NCI-H510A treated with DMSO at 0.1 percent for 48 hours (cell line): ENCODE data around the gene DIP2C.
"Not testable (repeated sequence)": the region's sequence is repeated elsewhere in the genome, so short reads cannot be mapped to it uniquely, and the experiment has no call there.

Experiments used
- DNase-seq: peaks from one replicate; lab custom pipeline; 2025; lab: John Stamatoyannopoulos, UW

Gene DIP2C

DNA sequence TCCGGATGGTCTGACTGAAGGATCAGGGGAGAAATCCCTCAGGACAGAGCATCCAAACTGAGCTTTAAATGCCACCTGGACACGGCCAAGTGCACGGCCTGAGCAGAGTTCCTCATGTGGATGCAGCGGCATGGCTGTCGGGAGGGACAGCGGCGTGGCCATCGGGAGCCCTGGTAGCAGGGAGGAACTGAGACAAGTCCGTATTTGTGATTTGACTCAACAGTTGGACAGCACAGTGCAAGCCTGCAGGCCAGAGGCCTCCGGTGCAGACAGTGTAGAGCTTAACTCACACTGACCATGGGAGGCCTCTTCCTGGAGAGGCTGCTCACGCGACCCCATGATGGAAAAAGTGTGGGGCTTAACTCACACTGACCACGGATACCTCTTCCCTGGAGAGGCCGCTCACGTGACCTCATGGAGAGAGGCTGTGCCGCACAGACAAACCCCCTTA is 207.4 kb downstream of the DIP2C start:
- DNase-seq = no peak

DNA sequence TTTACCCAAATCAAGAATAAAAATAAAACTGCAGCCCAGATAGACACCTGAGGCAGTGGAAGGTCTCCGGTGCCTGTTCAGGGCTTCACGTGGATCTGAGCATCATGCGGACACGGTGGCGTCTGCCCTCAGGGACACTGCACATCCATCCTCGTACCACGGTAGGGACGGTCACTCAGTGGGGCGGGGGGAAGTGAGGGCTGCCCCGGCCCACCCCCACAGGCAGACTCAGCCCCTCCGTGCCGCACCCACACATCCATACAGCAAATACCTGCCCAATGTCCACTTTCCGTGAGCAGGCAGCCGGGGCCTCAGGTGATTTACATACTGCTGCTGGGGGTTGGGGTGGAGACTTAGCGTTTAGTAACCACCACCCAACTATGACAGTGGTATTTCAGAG is 207.8 kb downstream of the DIP2C start:
- DNase-seq = no peak

DNA sequence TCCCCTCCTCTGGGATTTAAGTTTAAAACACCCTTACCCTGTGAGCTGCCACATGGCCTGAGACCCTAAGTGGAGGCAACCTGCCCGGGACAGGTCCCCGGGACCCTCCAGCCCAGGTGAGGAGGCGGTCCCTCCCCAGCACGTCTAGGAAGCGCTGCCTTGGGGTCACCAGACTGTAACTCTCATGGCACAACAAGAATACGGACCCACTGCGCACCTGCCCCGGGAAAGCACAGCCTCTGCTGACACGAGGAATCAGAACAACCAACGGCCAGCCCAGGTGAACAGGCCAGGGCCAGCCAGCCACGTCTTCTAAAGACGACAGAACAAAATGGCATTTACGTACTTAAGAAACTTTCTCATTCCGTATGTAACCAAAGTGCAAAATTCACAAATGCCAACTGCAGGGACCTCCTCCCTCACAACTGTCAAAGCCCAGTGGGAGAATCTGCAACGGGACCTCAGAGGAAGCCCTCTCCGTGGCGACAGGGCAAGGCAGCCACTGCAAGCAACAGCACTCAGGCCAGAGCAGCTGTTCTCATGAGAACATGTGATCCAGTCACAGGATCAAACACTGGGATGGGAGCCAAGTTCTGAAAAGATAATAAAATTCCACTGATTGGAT is 208.4 kb downstream of the DIP2C start:
- DNase-seq = peak; percentile 32

DNA sequence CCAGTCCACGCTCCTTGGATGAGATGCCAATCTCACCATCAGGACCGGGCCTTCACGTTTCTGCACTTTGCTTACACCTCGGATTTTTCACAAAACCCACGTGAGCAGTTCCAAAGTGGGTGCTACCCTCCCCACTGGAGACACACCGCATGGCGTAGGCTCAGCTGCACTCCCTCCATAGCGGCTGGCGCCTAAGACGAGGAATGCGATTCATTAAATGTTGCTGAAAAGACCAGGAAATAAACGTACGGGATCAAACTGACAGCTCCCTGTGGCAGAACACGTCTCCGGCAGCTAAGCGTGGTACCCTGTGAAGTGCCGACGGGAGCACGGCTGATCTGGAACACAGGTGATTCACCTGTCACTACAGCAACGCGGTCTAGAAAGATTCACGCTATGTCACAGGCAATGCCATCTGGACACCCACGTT is 209.0 kb downstream of the DIP2C start:
- no peak for DNase-seq

DNA sequence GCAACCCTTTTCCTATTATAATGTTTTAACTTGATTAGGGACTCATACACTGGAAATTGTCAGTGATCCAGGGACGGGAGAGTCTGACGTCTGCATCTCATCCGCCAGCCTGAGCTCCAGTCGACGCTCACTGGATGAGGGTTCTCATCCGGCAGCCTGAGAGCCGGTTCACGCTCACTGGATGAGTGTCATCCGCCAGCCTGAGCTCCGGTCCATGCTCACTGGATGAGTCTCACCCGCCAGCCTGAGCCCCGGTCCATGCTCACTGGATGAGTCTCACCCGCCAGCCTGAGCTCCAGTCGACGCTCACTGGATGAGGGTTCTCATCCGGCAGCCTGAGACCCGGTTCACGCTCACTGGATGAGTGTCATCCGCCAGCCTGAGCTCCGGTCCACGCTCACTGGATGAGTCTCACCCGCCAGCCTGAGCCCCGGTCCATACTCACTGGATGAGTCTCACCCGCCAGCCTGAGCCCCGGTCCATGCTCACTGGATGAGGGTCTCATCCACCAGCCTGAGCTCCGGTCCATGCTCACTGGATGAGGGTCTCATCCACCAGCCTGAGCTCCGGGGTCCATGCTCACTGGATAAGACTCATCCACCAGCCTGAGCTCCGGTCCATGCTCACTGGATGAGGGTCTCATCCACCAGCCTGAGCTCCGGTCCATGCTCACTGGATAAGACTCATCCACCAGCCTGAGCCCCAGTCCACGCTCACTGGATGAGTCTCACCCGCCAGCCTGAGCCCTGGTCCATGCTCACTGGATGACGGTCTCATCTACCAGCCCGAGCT is 209.6 kb downstream of the DIP2C start:
- not testable (repeated sequence) for DNase-seq

DNA sequence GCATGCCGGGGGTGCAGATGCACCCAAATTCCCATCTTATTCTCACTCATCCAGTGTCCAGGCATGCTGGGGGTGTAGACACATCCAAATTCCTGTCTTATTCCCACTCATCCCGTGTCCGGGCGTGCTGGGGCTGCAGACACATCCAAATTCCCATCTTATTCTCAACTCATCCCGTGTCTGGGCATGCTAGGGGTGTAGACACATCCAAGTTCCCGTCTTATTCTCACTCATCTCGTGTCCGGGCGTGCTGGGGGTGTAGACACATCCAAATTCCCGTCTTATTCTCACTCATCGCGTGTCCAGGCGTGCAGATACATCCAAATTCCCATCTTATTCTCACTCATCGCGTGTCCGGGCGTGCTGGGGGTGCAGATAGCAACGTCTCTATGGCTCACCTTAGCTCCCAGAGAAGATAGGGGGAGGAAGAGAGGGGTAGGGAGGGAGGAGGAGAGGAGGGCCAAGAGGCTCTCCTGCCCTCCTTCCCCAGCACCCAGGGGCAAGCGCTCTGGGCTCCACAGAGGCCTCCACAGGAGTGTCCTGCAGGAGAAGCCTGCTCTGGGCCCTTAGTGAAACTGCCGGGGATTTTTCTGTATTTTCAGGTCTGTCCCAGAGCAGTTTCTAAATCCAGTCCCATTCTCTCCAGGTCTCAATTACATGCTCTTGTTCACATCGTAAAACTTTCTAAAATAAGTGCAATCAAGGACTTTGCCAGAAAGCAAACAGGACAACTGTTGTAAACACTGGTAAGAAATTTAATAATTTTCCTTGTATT is 210.8 kb downstream of the DIP2C start:
- no peak for DNase-seq

DNA sequence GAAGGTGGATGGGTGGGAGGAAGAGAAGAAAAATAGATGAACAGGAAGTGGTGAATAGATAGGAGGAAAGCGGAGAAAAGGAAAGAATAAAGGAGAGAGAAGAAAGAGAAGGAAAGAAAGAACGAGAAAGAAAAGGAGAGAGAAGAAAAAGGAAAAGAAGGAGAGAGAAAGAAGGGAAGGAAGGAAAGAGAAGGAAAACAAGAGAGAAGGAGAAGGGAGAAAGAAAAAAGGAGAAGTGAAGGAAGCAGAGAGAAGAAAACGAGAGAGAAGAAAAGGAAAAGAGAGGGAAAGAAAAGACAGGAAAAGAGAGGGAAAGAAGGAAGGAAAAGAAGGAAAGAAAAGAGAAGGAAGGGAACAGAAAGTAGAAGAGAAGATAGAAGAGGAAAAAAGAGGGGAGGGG is 211.8 kb downstream of the DIP2C start:
- DNase-seq = no peak

DNA sequence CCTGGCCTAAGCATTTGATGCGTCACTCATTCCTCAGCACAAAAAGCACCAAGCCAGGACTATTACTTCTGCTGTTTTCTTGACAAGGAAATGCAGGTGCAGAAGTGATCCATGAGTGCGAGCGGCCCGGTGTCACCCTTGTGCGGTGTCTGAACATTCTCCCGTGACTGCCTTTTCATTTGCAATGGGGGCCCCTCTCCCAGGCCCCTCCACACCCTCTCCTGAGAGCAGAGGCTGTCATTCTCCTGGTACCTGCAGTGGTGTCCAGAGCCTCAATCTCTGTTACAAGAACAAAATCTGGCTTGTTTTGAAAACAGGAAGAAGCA is 213.1 kb downstream of the DIP2C start:
- no peak for DNase-seq

DNA sequence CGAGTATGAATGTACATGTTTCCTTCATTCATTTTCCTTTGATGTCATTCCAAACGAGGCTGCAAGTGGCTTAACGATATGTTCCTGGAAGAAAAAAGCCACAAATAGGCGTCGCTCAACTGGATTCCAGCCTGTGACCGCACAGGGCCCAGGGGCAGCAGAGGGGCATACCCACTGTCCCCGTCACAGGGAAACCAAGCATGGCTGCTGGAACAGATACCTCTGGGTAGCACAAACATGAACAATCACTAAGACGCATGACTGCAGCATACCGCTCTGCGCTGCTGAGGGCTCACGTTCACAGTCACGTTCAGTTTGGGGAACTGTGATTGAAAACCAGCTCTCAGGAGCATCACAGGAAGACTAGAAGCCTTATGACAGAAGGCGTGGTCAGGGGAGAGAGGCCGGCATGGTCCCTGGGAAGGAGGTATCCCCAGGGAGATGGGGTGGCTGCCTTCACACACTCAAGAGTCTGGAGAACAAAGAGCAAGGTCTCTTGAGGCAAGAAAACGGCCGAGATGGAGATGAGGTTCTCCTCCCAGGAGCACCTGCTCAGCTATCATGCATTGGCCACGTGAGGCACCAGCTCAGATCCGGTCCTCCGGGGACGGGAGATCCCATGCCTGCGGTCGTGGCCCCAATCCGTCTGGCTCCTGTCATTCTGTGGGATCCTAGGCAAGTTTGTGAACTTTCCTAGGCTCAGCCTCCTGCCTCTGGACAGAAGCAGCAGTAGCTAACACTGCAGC is 213.6 kb downstream of the DIP2C start:
- no peak for DNase-seq

DNA sequence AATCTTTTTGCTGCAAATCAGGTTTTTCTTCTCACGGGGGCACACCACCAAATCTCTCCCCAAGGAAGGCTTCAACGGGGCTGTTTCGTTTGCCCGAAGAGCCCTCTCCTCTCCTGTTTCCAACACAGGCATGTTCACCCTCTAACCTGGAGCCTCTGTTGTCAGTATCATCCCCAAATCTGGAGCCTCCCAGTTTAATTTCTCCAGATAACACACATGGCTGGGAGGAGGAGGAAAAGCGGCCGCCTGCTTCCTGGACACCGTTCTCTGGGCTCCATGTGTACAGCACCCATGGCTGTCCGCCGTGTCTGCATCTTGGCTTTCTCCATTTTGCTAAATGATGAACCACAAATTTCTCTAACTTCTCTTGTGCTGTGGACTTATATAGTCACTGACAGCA is 214.5 kb downstream of the DIP2C start:
- DNase-seq = no peak

DNA sequence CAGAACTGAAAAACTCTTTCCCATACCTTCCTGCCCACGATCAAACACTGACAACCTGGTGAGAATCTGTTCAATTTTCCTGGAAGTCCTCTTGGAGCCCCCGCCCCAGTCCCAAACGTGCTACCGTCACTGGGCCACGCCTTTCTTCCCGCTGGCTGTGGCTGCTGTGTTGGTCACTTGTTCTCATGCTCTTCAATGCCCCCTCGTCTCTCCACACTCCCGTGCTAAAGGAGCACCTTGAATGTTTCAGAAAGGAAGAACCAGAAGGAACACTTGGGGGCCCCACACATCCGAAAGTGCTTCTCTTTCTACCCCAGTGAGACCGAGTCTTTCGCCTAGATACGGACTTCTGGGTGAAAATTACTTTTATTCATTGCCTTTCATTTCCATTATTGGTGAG is 215.1 kb downstream of the DIP2C start:
- DNase-seq = no peak

DNA sequence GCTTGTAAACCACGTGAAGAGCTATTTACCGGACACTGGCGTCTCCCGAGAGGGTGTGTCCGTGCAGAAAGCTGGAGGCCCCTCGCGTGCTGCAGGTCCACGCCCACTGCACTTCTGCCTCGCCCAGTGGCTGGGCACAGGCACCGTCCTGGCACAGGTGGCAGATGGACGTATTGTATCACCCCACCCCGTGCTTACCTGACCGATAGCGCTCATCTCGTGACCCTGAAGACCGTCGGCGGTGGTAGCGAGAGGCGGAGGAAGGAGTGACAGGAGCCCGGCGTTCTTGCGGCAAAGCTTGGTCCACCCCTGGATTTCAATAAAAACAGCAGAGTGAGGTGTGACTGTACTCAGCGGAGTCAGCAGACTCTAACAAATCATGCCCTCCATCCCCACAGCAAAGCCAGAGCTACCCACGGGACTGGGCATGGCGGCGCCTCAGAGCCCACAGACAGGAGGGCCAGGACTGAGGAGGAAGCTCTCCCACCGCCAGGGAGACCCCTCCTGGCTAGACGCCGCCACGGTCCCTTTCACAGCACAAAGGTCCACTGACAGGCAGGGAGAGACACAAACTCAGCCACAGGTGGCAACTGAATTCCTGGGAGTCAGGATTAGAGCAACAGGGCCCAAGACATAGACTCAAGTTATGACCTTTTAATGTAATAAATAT is 217.1 kb downstream of the DIP2C start:
- DNase-seq = no peak

DNA sequence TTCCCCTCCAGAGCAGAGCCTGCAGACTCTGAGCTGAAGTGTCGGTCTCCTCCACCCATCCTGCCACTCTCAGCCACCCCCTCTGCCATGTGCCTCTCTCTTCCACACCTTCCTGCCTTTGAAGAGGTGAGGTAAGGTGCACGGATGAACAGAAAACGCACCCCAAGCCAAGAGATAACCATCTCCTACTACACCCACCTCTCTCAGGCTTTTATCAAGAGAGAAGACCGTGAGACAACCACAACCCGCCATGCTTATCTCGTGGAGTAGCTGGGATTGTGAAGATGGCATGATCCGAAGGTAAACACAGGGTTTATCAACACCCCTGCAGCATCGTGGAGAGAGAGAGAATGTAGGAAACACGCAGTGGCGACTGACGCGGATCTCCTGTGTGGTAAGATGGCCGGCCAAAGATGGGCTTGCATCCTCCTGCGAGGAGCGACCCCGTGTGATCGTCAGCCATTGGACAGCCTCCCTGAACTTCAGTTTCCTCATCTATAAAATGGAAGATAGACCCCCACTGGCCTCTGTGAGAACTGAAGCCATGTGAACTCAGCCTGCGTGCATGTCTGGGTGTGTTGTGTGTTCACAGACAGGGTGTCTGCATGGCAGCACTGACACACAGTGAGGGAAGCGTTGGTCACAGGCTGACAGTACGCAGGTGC is 219.0 kb downstream of the DIP2C start:
- DNase-seq = no peak

DNA sequence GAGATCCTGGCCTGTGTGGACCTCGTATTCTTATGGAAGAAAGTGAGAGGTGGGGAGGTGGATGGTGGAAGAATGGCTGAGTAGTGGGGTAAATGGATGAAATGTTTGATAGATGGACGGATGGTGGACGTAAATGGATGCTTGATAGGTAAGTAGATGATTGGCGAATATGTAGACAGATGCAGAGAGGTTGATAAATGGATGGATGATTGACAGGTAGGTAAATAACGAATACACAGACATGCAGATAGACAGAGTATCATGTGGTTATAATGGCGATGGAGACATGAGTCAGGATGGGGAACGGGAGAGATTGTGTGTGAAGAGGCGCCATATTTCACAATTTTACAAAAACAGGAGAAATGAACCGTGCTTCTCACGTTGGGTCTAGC is 219.5 kb downstream of the DIP2C start:
- no peak for DNase-seq

DNA sequence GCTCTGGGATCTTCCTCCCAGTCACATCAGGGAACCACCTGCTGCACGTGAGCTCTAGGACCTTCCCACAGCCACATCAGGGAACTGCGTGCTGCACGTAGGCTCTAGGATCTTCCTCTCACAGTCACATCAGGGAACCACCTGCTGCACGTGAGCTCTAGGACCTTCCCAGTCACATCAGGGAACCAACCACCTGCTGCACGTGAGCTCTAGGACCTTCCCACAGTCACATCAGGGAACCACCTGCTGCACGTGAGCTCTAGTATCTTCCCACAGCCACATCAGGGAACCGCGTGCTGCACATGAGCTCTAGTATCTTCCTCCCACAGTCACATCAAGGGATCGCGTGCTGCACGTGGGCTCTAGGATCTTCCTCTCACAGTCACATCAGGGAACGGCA is 229.7 kb downstream of the DIP2C start:
- DNase-seq = no peak

DNA sequence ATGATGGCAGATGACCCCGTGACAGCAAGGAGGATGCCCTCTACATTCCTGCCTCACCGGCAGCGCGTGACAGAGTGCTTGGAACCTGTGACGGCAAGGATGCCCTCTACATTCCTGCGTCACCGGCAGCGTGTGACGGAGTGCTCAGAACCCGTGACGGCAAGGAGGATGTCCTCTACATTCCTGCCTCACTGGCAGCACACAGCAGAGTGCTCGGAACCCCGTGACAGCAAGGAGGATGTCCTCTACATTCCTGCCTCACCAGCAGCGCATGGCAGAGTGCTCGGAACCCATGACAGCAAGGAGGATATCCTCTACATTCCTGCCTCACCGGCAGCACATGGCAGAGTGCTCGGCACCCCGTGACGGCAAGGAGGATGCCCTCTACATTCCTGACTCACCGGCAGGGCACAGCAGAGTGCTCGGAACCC is 231.0 kb downstream of the DIP2C start:
- DNase-seq = no peak

DNA sequence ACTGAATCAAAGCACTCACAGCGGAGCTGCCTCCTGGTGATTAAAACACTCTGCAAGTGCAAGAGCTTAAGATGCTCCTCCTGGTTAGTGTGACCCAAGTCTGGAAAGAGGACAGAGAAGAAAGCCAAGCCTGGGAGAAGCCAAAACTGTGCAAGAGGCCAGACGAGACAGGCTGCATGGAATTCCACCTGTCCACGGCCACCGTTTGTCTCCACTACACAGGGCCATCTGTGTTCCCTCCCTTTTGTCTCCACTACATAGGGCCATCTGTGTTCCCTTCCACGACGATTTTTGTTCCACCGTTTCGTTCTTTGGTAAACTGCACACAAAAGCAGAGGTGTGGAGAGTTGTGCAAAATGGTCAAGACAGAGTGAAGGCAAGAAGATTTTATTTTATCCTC is 233.0 kb downstream of the DIP2C start:
- DNase-seq = no peak

DNA sequence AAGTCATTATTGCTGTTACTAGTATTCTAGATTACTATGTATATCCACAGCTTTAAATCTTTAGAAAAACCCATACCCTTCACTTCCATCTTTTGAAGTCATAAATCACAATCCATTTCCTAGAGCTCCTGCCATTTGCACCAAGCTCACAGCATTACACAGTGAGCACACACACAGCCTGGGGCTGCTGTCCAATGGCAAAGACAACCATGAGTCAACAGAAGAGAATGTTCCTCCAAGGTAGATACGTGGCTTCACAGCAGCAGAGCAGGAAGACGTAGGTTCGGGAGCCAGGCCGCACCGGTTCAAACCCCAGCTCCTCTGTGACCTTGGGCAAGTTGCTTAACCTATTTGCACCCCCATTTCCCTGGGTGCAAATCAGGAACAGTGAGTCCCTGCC is 234.6 kb downstream of the DIP2C start:
- DNase-seq = no peak

DNA sequence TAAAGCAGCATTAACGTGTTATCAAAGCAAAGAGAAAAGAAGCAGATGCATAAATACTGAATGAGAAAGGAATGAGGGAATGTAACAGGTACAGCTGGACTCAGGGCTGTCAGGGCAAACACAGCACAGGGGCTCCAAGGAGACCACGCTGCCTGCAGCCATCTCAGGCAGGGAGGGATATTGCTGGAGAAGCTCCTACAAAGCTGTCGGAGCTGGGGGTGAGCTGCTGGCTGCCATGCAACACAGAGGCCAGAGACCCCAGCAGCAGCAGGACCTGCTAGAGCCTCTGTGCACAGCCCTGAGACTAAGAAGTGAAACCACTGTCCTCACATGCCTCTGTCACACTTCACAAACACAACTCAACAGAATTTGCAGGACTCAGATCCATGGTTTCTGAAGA is 235.8 kb downstream of the DIP2C start:
- no peak for DNase-seq

DNA sequence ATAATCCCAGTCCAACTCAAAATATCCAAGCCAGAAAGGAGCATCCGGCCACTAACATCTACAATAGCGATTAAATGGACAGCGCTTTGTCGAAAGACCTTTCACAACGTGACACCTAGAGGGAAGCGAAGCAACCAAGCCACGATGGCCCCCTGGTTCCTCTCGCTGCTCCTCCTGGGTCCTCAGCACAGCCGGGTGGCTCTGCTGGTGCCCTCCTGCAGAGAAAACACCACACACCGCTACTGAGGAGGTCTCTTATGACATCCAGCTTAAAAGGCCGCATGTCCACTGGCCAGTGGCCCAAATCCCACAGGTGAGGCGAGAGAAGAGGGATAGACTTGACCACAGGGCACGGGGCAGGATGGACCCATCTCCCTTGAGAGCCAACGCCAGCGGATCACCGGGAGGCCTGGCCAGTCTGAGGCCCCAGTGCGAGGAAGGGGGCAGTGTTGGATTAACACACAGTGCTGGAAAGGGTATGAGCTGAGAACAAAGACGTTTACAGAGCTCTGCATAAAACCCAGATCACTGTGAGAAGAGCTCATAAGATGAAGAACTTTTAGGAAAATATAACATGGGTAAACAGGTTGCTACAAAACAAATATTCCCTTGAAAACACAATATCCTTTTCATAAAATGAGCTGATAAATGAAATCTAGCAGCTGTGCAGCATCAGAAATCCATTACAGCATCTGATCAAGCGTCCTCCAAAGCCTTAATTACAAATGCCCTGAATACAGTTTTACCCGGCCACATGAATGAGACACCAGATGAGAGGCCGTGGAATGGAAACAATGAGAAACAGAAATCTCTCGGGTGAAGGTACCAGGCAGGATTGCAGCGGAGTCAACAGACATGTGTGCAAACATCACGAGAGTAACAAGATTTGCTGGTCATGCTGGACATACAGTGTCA is 236.7 kb downstream of the DIP2C start:
- DNase-seq = no peak
